ENCODE data around the gene INSIG2.

Gene INSIG2

DNA sequence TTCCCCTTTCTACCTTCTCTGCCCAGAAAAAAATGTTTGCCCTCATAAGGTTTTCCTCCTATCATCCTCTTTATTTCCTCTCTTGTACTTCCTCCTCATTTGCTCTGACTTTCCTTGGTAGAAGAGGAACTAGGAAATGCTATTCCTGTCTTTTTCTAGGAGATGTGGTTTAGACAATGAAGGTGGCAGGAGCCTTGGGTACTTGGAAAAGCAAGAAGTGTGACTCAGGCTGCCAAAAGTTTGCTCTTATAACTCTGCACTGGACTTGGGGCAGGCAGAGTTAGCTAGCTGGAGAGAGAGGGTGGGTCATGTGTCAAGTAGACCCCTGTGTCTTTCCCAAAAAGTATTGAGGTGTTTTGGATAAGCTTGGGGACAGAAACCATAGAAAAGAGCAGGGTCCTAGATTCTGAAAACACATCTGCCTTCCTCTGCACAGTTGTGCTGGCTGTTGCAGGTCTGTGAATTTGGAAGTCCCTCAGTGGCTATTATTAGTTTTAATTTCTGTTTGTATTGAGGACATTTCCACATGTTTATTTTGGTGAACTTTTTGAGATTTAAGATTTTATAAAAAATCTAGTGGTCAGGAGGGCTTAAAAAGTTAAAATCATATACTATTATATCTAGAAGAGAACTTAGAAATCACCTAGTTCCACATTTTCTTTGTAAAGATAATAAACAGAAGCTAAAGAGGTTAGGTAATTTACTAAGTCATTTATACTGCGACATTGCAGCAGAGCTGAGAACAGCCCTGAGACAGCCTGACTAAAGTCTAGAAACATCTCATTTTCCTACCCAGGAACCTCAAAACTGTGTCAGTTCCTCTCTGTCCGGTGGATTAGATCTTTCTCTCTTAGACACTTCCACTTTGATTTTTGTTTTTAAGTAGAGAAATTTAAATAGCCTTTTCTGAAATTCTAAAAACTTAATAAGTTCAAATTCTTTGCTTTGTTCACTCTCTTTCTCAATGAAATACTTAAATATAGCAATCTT lies 16.0 kb downstream of the INSIG2 start:
- no peaks in the 10 kb centered on the region for H3K9me3 ChIP-seq
- peaks cover 49 to 54% of the 10 kb centered on the region in 2 experiments for H3K4me1 ChIP-seq (ENCODE audit: control insufficient read depth in 1 of 2, insufficient read depth in 1 of 2, low read depth in 1 of 2, low read length in 1 of 2)
- TF ChIP-seq, protein P1, sequence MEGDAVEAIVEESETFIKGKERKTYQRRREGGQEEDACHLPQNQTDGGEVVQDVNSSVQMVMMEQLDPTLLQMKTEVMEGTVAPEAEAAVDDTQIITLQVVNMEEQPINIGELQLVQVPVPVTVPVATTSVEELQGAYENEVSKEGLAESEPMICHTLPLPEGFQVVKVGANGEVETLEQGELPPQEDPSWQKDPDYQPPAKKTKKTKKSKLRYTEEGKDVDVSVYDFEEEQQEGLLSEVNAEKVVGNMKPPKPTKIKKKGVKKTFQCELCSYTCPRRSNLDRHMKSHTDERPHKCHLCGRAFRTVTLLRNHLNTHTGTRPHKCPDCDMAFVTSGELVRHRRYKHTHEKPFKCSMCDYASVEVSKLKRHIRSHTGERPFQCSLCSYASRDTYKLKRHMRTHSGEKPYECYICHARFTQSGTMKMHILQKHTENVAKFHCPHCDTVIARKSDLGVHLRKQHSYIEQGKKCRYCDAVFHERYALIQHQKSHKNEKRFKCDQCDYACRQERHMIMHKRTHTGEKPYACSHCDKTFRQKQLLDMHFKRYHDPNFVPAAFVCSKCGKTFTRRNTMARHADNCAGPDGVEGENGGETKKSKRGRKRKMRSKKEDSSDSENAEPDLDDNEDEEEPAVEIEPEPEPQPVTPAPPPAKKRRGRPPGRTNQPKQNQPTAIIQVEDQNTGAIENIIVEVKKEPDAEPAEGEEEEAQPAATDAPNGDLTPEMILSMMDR (IDR thresholded peaks at IDR 0.05) = no peak
- peak overlapping the region; percentile 77 for H3K27ac ChIP-seq
- no peak overlapping the region for H3K4me3 ChIP-seq (ENCODE audit: low read depth in 1 of 2, low read length in 1 of 2)
- no peaks in the 10 kb centered on the region for H3K27me3 ChIP-seq
- peaks cover 19% of the 10 kb centered on the region for H3K36me3 ChIP-seq

DNA sequence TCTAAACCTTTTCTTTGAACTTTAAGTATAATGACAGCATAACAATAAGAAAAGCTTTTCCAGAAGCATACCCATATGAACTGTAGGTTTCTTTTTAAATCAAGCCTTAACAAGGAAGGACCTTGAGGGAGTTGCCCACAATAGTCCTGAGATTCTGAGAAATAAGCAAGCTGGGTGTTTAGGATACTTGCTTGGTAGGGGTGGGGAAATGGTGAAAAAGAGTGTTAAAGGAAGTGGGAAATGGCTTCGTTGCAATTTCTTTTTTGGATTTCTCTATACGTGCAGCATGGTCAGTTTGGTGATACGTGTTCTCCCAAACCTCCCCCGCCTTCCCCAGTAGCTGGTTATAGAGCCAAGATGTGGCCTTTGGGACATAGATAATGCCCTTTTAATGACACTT lies 17.2 kb downstream of the INSIG2 start:
- no peak overlapping the region for H3K4me3 ChIP-seq (ENCODE audit: low read depth in 1 of 2, low read length in 1 of 2)
- TF ChIP-seq, protein P1 (IDR thresholded peaks at IDR 0.05) = no peak
- peaks cover 39 to 45% of the 10 kb centered on the region in 2 experiments for H3K4me1 ChIP-seq (ENCODE audit: control insufficient read depth in 1 of 2, insufficient read depth in 1 of 2, low read depth in 1 of 2, low read length in 1 of 2)
- no peaks in the 10 kb centered on the region for H3K9me3 ChIP-seq
- peaks cover 31% of the 10 kb centered on the region for H3K36me3 ChIP-seq
- H3K27ac ChIP-seq = peak overlapping the region; percentile 77
- H3K27me3 ChIP-seq = no peaks in the 10 kb centered on the region

DNA sequence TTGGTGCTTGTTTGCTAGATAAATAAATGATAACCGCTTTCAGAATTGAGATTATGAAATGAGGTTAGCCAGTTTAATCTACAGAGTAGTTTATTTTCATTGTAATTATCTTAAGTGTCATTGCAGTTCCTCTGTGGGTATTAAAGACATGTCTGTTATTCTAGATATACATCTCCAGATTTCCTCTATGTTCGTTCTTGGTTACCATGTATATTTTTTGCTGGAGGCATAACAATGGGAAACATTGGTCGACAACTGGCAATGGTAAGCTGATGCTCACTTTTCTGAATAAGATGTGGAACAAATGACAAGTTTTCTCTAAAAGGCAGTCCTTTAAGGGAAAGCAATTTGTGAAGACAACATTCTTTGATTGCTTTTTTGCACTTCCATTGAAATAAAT lies 18.7 kb downstream of the INSIG2 start:
- Histone ChIP-seq H3K27ac (no peak overlapping the region), H3K36me3 (peaks cover 37% of the 10 kb centered on the region), H3K4me3 (ENCODE audit: low read depth in 1 of 2, low read length in 1 of 2) (no peak overlapping the region), H3K4me1 (ENCODE audit: control insufficient read depth in 1 of 2, insufficient read depth in 1 of 2, low read depth in 1 of 2, low read length in 1 of 2) (peaks cover 39 to 45% of the 10 kb centered on the region in 2 experiments), H3K9me3 (no peaks in the 10 kb centered on the region), H3K27me3 (no peaks in the 10 kb centered on the region)
- TF ChIP-seq, protein P1 (IDR thresholded peaks at IDR 0.05) = no peak

DNA sequence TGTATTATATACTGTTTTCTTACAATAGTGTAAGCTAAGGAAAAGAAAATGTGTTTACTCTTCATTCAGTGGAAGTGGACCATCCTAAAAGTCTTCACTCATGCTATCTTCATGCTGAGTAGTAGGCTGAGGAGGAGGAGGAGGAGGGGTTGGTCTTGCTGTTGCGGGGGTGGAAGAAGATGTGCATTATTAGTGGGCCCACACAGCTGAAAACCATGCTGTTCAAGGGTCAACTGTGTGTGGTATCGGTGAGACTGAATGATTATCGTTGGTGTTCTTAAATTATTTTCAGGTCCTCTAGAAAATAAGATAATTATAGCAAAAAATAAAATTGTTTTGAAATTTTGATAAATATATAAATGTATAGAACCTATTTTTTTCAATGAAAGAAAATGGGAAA lies 22.0 kb downstream of the INSIG2 start:
- Histone ChIP-seq H3K27ac (no peak overlapping the region), H3K36me3 (peaks cover 41% of the 10 kb centered on the region), H3K4me1 (ENCODE audit: control insufficient read depth in 1 of 2, insufficient read depth in 1 of 2, low read depth in 1 of 2, low read length in 1 of 2) (peaks cover 13 to 16% of the 10 kb centered on the region in 2 experiments), H3K4me3 (ENCODE audit: low read depth in 1 of 2, low read length in 1 of 2) (no peak overlapping the region), H3K9me3 (no peaks in the 10 kb centered on the region), H3K27me3 (no peaks in the 10 kb centered on the region)
- TF ChIP-seq, protein P1 (IDR thresholded peaks at IDR 0.05) = no peak

DNA sequence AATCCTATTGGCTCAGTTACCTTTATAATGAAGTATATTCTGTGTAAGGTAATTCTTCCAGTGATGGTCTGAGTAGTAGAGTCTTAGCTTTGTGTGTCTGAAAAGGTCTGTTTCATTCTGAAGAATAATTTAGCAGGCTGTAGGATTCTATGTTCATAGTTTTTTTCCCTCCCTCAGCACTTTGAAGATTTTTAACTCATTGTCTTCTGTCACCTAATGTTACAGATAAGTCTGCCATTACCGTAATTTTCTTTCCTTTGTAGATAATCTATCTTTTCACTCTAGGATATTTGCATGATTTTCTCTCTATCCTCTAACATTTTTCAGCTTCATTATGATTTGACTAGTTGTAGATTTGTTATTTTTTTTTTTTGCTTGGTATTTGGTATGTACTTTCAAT lies 22.7 kb downstream of the INSIG2 start:
- H3K9me3 ChIP-seq = no peaks in the 10 kb centered on the region
- H3K27me3 ChIP-seq = no peaks in the 10 kb centered on the region
- peaks cover 6 to 9% of the 10 kb centered on the region in 2 experiments for H3K4me1 ChIP-seq (ENCODE audit: control insufficient read depth in 1 of 2, insufficient read depth in 1 of 2, low read depth in 1 of 2, low read length in 1 of 2)
- no peak overlapping the region for H3K27ac ChIP-seq
- no peak overlapping the region for H3K4me3 ChIP-seq (ENCODE audit: low read depth in 1 of 2, low read length in 1 of 2)
- TF ChIP-seq, protein P1 (IDR thresholded peaks at IDR 0.05) = no peak
- H3K36me3 ChIP-seq = peaks cover 42% of the 10 kb centered on the region

Measured in neutrophil (primary cell).